ENCODE measurements around the gene MAML2.

The MAML2 gene

DNA sequence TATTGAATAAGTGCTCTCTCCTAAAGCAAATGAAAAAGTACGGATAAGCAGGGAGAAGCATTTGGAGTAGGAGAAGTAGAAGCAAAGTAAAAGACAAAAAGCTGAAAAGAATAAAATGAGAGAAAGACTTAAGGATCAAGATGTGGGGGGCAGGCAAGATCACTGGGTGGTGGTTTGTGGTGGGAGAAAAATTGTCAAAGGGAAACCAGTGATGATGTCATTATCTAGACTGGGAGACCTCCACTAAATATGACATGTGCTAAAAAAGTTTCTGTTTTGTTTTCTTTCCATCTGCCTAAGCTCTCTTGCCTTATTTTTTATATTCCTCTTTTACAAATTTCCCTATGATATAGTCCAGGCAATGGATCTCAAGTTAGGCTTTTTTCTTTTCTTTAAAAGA, 14.8 kb upstream of the MAML2 start:
- TF ChIP-seq ZNF274 (IDR thresholded peaks at IDR 0.05; ENCODE audit: low read depth, low read length), result no peak
- H3K4me3 ChIP-seq (ENCODE audit: low read length), result no peak overlapping the region

DNA sequence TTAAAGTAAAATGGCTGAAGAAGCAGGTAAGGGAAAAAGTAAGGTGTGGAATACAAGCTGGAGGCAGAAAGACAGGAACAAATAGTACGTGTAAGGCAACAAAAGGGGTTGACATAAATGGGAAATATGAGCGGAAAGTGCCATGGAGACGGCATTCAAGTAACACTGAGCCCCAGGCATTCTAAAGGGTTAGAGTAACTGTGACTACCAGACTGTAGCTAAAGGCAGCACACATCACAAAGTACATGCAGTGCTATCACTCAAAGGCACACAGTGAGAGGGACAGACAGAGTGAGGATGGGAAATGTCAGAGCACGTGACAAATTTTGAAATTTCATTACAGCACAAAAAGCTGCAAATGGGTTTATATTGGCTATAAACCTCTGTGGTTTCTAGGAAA, 13.9 kb upstream of the MAML2 start:
- no peak overlapping the region for H3K4me3 ChIP-seq (ENCODE audit: low read length)
- no peak for TF ChIP-seq ZNF274 (IDR thresholded peaks at IDR 0.05; ENCODE audit: low read depth, low read length)

DNA sequence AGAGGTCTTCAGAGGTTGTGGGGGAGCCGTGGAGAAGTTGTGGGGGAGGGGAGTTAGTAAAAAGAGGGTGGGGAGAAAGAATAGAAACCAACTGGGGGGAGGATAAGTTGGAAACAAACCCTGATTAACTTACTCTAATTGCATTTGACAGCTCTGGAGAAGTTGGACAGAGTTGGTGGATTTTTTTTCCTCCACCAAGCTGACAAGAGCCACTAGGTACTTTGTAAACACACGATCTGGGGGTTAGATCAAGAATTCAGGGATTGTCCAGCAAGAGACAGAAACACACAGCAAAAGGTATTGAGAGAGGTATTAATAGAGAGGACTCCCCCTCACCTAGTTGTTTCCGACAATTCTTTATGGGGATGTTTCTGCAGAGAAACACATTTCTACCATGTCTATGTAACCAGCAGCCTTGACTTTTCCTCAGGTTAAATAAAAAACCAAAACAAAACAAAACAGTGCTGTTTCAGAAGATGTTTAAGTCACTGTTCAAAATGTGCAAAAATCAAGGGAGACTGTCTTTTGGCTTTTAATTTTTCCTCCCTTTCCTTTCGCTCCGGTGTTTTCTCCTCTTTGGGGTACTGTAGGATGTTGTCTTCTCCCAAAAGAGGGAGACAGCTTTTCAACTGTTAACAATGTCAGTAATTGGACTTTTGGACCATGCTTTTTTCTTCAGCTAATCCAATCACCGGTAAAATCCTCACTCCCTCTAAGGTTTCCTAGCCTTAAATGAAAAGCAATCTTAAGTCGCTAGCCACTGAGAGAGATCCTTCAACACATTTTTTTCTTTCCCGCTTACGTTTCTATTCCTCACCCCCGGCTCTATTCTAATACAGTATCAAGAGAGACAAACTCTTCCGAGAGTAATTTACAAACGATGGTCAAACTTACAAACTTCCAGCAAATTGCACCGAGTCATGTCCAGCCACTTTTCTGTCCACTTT, 708 bp downstream of the MAML2 start:
- no peak for TF ChIP-seq ZNF274 (IDR thresholded peaks at IDR 0.05; ENCODE audit: low read depth, low read length)

DNA sequence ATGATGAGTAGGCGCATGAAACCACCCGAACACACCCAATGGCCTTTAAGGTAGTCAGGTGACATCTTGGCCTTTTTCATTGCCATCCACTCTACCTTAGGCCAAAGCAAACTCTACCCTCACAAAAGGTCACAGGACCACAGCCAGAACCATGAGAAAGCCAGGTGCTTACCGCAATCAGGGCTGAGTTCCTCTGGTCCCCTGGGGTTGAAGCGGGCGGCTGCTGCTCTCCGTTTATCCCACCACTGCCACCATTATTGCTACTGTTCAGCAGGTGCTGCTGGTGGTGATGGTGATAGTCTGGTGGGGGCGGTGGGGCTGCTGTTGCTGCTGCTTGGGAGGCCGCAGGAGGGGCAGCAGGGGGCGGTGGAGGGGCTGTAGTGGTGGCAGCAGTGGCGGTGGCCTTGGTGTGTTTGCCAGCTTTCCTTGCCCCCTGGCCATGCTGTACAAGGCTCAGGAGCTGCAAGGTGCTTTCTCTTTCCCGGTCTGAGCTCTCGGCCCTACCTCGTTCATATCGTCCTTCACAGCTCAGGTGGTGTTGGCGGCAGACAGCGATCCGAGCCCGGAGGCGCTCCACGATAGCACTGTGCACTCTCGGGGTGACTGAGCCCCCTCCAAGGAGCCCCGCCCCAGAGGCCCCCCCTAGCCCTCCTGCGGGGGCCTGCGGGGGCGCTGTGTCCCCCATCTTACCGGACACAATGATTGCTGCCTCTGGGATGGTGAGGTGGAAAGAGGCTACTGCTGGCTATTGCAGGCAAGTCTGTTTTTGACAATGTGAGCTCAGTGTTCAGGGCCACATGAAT, 1.6 kb downstream of the MAML2 start:
- TF ChIP-seq ZNF274 (IDR thresholded peaks at IDR 0.05; ENCODE audit: low read depth, low read length), result no peak

More for the DNA sequence above, 708 bp downstream of the MAML2 start:
- peak overlapping the region; percentile 100 for H3K4me3 ChIP-seq (ENCODE audit: low read length)

DNA sequence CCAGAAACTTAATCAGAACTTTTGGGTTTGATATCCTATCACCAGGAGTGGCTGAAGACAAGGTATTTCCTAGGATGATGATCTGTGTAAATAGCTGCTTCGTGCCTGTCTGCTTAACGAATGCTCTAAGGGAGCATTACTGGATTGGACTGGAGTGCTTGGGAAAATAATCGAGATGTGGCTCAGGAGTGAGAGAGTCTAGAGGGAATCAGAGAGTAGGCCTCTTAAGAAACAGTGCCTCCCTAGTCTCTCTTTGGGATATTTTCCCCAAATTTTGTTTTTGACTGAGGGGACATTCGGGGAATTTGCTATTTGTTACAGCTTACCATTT, 2.5 kb downstream of the MAML2 start:
- TF ChIP-seq ZNF274 (IDR thresholded peaks at IDR 0.05; ENCODE audit: low read depth, low read length), result no peak
- H3K4me3 ChIP-seq (ENCODE audit: low read length), result peak overlapping the region; percentile 100

More for the DNA sequence above, 1.6 kb downstream of the MAML2 start:
- H3K4me3 ChIP-seq (ENCODE audit: low read length), result peak overlapping the region; percentile 100

DNA sequence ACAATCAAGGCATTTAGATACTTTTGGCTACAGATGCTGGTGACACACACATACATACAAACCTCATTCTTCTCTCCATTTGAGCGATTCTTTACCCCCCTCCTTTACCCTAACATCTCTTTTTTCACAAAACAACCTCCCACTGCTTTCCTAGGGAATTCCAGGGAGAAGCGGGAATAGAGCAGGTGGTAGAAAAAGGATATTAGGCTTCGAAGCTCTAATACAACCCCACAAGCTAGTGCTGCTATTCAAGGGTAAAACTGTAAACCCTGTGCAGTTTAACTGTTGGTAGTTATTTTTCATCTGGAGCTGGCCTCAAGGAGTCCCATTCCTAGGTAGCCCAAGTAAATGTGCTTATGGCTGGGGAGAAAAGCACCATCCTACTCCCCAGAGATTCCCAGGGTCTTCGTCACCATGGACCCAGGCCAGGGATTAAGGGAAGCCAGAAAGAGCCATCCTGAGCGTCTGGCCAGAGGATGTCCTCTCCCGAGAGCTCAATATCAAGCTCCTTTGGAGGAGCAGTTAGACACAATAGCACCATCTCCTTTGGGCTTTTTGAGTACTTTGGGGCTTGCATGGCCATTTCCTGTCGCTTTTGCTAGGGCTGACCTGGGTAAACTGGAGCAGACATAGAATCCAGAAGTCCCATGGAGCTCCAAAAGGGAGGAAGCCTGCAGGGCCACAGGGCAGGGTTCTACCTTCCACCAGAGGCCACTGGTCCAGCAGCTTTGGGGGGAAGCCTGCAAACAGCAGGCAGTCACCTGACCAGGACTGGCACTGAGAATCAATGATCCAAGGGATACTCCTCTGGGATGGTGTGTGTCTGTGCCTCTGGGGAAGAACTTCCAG, 3.1 kb downstream of the MAML2 start:
- peak overlapping the region; percentile 100; the same call in 1 of the 2 replicates for H3K4me3 ChIP-seq (ENCODE audit: low read length)
- no peak for TF ChIP-seq ZNF274 (IDR thresholded peaks at IDR 0.05; ENCODE audit: low read depth, low read length)

DNA sequence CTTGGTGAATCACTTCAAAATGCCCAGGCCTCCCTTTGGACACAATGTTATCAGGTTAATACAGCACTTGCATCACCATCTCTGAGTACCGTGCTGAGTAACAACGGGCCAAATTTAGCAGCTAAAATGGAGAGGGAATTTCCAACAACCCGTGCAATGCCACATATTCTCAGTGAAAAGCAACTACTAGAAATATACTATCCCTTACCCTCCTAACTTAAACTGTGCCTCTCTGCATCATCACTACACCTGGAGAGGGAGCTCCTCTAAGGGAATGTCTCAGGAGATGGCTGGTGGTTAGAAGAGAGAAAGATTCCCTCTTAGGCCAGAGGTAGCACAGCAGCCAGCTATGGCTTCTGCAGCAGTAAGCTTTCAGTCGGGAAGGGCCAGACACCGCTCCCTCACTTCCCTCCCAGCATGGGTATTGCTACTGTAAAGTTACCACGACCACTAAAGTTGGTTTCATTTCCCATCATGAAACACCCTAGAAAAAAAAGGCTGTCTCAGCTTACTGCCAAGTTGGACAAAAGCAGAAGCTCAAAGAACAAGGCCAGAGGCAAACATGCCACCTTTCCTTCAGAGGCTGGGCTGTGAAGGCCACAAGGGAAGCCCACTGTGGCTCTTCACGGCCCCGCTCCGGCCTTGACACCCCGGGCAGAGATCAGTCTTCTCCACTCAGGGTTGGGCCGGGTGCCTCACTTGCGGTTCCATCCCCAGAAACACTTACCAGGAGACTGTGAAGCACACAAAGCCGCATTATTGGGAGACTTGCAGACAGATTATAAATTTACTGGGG, 3.9 kb downstream of the MAML2 start:
- TF ChIP-seq ZNF274 (IDR thresholded peaks at IDR 0.05; ENCODE audit: low read depth, low read length), result no peak
- peak overlapping the region; percentile 100 for H3K4me3 ChIP-seq (ENCODE audit: low read length)

DNA sequence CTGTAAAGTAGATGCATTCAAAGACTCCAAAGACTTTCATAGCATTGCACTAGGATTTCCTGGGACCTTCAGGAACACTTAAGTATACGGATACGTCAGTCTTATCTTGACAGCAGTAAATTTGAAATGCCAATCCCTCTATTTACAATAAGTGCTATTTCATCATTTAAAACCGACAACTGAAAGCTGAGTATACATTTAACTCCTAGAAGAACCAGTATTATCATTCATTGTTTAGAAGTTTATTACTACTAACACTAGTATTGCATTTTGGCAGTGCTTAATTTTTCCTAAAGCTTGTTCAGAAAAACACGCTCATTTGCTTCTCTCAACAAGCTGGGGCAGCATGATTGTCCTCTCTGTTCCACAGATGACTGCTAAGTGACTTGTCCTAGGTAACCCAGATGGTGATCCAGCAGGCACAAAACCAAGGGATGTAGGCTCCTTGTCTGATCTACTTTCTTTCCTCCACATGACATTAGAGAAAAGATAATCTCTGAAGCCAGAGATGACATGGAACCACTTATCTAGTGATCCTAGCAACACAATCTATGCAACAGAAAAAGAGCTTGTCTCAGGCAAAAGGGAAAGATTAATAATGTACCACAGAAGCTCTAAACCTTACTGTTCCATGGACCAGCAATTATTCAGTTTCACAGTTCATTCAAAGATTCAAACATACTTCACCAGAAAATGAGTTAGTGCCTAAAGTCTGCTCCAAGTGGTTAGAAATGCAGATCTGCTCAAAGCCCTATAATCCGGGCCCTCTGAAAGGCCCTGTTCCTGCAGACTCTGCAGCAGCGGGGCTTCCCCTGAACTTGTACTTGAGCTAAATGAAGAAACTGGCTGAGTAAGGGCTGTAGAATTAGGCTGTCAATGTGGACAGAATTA, 5.2 kb downstream of the MAML2 start:
- peak overlapping the region; percentile 100 for H3K4me3 ChIP-seq (ENCODE audit: low read length)
- no peak for TF ChIP-seq ZNF274 (IDR thresholded peaks at IDR 0.05; ENCODE audit: low read depth, low read length)

DNA sequence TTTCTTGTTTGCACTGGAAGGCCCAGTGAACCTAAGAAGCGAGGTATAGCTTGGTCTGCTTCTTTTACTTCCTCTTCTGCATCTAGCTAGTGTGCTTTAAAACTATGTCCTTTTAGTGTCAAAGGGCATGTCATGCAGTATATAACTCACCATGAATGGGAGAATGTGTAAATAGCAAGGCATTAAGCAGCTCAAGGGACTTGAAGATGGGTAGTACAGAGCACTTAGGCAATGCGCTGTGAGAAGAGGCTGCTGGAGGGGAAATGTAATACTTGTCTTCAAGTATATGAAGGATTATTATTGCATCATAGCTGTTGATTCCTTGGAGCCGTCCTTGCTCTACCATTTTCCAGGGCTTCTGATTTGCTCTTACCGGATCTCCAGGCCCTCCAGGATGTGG, 7.6 kb downstream of the MAML2 start:
- no peak for TF ChIP-seq ZNF274 (IDR thresholded peaks at IDR 0.05; ENCODE audit: low read depth, low read length)

DNA sequence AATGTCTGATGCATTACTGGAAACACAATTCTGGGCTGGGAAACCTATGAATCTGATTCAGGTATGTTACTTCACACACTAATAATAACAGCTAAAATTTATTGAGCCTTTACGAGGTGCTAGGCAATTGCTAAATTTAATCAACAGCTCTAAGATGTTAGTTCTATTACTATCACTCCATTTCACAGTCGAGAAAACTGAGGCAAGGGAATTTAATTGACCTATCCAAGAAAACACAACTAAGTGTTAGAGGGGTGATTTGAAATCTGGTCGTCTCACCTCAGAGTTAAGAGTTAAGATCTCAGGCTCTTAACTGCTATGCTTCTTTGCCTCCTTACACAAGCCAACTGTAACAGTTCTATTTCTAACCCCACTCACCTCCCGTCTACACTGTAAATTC, 8.8 kb downstream of the MAML2 start:
- no peak for TF ChIP-seq ZNF274 (IDR thresholded peaks at IDR 0.05; ENCODE audit: low read depth, low read length)

More for the DNA sequence above, 7.6 kb downstream of the MAML2 start:
- no peak overlapping the region for H3K4me3 ChIP-seq (ENCODE audit: low read length)

DNA sequence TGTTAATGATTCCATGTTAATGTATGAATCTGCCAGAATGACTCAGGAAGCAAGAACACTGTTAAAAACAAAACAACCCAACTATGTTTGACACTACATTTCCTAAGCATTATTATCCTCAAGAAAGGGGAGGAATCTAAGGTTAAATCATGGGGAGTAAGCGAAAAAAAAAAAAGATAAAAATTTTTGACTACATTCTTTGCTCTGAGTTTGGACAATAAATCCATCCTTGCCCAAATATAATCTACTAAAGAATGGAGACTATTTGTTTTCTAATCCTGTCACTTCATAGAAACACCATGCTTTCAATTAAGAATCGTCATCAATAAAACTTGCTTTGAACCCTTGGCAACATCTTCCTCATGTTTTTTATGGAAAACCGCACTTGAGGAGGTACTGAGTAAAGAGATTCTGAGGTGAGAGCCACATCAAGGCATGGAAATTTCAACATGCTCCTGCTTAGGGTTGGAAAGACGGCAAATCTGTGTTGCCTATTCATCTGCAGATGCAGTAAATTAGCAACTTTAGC, 9.7 kb downstream of the MAML2 start:
- no peak overlapping the region for H3K4me3 ChIP-seq (ENCODE audit: low read length)
- TF ChIP-seq ZNF274 (IDR thresholded peaks at IDR 0.05; ENCODE audit: low read depth, low read length), result no peak

More for the DNA sequence above, 8.8 kb downstream of the MAML2 start:
- H3K4me3 ChIP-seq (ENCODE audit: low read length), result no peak overlapping the region

DNA sequence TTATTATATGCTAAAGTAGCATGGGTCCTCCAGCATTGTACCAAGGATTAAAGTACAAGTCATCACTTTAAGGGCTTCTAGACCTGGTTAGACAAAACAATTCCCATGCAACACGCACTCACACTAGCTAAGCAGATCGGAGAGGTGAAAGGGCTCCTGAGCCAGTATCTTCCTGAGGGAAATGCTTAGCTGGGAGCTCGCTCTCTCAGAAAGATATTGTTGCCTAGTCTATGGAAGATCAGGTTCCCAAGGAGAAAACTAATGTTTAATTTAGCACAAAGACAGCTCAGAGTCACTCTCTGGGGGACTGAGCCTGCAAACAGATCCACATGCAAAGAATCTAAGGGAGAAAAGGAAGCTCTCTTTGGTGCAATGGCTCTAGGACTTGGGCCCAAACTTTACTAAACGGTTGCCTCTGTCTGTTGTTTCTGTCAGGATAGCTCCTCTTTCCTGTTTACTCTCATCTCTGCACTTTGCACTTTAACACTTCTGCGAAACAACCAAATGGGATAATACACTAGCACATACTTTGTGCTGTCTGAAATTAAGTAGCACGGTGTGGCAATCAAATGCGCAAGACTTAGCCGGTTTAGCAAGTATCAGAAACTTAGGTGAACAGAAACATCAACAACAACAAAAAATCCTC, 10.7 kb downstream of the MAML2 start:
- H3K4me3 ChIP-seq (ENCODE audit: low read length), result no peak overlapping the region
- no peak for TF ChIP-seq ZNF274 (IDR thresholded peaks at IDR 0.05; ENCODE audit: low read depth, low read length)

All from GM08714 (cell line).